Measurements from ENCODE around the gene PLCH1. TPM values are rescaled to one million over a fixed set of nuclear protein-coding genes. Genes with fewer than 3 reads are reported as not detected.

PLCH1 gene
- total and polyA plus RNA-seq, 2 of the 8 experiments (the other 6 are each of a cell fraction or from before 2014, with no cell fraction given): 5.8 to 17.2 TPM

DNA sequence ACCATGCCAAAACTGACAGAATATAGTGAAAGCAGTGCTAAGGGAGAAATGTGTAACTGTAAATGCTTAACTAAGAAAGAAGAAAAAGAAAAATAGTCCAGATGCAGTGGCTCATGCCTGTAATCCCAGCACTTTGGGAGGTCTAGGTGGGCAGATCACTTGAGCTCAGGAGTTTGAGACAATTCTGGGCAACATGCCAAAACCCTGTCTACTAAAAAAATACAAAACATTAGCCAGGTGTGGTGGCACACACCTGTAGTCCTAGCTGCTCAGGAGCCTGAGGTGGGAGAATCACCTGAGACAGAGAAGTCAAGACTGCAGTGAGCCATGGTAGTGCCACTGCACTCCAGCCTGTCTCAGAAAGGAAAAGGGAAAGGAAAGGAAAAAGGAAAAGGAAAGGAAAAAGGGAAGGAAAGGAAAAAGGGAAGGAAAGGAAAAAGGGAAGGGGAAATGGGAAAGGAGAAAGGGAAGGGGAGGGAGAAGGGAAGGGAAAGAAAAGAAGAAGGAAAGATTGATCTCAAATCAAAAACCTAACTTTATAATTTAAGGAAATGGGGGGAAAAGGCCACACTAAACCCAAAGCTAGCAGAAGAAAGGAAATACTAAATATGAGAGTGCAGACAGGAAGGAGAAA is 40.9 kb upstream of the PLCH1 start (continued):
- TF ChIP-seq CTBP2 (IDR thresholded peaks at IDR 0.05; ENCODE audit: borderline replicate concordance, insufficient read depth, insufficient read length, low read length): no peak
- TF ChIP-seq TAF7 (optimal IDR thresholded peaks at IDR 0.05; ENCODE audit: borderline replicate concordance, low read depth, low read length): no peak

All from H1 (cell line).